GM10266 (cell line): ENCODE data around the gene NFKBIL1.
A peak's percentile ranks its signal among the peaks of the same experiment; 100 is the strongest.

ENCODE experiments used
- DNase-seq: peaks from one replicate; pipeline ENCODE4 v3.0.0; 2012; ENCODE audit errors: extremely low spot score
- CTCF ChIP-seq: IDR thresholded peaks from 2 replicates; pipeline ENCODE4 v1.5.1; 2012; ENCODE audit warnings: mild to moderate bottlenecking, low read depth; ENCODE audit not compliant: control insufficient read depth, insufficient read depth; ENCODE audit errors: missing control alignments

The NFKBIL1 gene

DNA sequence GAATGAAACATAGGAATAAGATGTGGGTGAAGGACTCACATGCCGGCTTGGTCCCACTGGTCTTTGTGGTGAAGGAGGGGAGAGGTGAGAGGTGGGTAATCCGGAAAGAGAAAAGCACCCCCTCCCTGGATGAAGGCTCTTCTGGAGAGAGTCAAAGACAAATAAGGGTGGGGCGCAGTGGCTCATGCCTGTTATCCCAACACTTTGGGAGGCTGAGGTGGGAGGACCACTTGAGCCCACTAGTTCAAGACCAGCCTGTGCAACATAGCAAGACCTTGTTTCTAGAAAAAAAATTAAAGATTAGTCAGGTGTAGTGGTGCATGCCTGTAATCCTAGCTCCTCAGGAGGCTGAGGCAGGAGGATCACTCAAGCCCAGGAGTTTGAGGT lies 31.7 kb downstream of the NFKBIL1 start:
- no peak for DNase-seq
- no peak for TF ChIP-seq CTCF

DNA sequence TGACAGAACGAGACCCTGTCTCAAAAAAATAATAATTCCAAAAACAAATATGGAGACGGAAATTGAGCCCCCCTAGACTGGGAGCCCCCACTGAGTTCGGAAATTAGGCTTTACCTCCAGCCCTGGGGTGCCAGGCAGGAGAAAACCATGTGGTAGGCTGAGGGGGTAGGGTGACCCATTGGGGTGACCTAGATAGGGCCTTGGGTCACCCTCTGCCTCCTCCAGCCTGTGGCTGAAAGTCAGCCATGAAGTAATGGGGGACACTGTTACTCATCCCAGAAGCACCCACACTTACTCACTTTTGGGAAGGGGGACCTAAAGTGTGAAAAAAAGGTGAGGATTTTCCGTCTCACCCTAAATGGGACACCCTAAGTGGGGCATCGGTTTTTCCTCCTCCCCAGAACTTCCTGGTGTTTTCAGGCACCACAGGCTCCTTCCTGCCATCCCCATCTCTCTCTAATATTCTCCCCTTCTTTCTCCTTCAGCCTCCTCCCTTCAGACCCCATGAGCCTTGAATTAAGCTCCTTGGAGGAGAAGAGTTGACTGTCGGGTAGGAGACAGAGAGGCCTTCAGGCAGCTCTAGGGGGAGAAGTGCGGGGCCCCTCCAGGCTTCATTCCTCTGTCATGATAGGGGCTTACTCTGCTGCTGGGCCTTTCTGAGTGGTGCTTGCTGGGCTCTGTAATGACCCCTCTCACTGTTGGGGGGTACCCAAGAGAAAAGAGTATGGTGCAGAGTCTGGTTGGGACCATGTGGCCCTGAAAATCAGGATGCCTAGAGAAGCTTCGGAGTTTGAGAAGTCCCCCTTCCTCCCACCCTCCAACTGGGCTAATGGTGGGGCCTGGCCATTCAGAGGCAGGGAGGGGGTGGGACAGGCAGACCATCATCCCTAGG lies 32.4 kb downstream of the NFKBIL1 start:
- TF ChIP-seq CTCF = no peak
- DNase-seq = peak; percentile 22

GRCh38 chr6:31580438-31580740 lies 33.0 kb downstream of the NFKBIL1 start:
- TF ChIP-seq CTCF = no peak
- no peak for DNase-seq

- peak; percentile 94 for TF ChIP-seq CTCF
- DNase-seq = peak; percentile 77
Observed at GRCh38 chr6:31580807-31581433, 33.5 kb downstream of the NFKBIL1 start.

DNA sequence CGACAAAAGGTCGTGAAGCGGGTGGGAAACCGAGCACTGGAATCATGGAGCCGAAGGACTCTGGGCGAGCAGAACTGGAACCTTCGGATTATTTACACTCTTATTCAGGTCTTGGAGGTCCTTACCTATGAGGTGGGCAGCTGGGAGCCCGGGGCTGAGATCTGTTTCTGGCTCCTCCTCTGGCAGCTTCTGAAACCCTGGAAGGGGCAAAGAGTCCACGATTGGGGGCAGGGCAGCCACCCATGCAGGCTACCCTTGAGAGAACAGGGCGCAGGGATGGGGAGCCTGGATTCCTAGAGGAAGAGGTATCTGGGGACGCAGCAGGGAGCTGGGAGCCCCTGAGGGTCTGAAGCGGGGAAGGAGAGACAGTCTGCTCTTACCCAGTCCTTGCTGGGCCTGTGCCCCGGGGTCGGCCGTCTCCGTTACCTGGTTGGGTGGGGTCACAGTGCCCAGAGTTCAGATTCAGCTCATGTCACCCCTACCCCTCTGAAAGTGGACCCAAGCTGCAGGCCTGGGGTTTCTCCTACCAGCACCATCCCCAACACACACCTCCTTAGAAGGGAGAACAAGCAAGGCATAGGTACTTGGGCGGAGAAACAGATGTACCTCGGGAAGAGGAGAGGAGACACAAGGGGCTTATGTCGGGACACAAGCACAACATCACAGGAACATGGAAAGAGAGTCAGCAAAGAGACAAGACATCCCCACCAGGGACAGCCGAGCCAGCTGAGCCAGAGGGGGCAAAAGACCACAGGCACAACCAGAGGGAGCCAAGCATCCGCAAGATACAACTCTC lies 34.2 kb downstream of the NFKBIL1 start:
- no peak for TF ChIP-seq CTCF
- DNase-seq = no peak

DNA sequence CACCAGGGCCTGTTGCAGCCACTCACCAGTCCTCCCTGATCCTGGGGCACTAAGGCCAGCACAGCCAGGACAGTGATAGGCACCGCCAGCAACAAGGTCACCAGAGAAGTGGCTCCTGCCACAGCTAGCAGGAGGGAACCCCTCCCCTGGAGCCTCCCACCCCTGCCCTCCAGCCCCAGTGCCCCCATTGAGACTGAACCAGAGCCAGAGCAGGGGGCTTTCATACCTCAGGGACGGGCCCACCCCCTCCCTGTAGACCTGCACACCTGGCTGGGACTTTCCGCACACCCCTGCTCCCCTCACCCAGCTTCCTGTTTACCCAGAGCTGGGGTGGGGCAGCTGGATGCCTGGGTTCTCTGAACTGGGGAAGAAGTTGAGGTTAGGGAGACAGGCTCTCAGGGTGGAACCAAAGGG lies 34.8 kb downstream of the NFKBIL1 start, which contains the start of gene LTB:
LTB (minus strand) TSS at position 195 of the 414 bp plus-strand sequence; CDS start at position 188, 7 bp downstream.
- no peak for DNase-seq
- TF ChIP-seq CTCF = no peak
